TTC549 (cell line): ENCODE results near the gene PRKCZ.

ENCODE experiments used
- FAIRE-seq: peaks from 2 replicates; lab custom pipeline; 2012; peaks lifted over from hg19 to GRCh38; lab: Jason Lieb, UNC

Gene PRKCZ

DNA sequence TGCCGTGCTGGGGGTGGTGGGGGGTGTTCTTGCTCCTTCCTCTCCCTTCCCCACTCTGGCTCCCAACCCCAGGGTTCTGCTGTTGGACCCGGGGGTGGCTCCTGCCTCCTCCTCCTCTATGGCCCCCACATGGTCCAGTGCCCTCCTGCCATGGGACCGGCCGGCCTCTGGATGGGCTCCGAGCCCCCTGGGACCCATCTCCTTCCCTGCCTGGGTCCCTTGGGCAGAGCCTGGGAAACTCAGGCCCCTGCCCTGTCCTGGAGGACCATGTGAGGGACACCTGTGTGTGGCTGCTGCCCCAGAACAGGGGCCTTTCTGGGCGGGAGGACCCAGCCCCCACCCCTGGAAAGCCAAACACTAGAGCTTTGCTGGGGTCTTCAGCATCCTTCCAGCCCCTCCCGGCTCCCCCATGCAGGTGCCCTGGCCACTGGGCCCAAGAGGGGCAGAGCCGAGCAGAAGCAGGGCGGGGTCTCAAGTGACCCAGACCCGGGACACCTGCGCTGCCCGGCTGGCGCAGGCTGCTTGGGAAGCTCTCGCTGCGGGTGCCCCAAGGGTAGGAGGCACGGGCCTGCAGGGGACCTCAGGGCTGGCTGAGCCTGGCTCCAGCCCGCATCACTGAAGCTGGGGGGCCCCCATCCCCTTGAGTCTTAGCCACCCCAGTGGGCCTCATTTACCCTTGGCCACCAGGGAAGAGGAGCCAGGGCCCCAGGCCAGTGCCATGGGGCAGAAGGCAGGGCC, 146.9 kb downstream of the PRKCZ start:
- no peak for FAIRE-seq

DNA sequence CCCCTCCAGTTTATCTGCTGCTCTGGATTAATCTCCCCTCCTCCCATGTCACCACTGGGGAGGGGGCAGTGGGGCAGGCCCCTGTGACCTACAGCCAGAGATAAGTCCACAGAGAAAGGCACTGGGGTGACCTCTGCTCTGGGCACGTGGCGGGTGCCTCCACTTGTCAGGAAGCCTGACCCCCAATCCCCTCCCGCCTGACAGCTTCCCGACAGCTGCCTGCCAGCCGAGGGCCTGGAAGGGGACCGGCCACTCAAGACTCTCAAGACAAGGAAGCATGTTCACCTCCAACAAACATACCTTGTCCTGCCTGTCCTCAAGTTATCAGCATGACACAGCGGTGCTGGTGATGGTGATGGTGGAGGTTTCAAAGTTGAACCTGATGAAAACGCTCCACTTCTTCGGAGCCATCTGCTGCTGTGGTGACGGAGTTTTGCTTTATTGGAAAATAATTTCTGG, 147.5 kb downstream of the PRKCZ start:
- no peak for FAIRE-seq

DNA sequence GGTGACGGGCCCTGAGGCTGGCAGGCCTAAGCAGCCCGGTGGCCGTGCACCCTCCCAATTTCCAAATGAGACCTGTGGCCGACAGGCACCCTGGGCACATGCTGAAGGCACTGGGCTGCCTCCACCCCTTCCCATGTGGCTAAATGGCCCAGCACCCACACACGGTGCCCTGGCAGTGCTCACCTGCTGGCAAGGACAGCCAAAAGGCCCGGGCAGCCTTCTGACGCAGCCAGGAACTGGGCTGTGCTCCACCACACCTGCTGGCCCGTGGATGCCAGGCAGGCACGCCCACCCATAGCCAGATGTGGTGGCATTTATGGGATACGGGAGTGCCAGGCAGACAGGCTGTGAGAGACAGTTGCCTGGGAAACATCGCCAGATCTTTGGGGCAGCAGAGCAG, 148.4 kb downstream of the PRKCZ start:
- no peak for FAIRE-seq

DNA sequence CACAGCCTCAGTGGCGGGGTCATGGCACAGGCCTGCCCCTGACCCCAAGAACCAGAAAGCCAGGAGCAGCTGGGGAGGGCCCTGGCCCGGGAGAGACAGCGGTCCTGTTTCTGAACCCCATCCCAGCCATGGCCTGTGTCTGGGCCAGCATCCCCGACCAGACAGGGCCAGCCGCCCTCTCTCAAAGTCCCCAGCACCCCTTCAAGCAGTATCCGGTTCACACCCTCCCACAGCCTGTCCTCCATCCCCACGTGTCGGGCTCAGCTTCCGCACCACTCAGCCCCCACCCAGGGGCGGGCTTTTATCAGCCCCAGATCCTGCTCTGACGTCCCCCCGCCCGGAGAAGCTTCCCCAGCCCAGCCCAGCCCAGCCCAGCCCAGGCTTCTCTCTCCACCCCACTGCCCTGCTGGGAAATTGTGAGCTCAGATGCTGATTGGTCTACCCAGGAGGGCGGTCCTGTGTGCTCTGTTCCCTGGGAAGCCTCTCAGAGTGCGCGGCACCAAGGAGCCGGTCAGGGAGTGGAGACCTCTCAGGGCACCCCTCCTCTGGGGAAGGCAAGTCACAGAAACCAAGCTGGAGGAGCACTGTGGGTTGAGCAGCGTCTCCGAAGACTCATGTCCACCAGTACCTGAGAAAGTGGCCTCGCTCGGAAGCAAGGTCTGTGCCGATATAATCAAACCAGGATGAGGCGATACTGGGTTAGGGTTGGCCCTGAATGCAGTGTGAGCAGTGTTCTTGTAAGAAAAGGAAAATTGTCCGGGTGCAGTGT, 149.0 kb downstream of the PRKCZ start:
- FAIRE-seq: peak; percentile 37

DNA sequence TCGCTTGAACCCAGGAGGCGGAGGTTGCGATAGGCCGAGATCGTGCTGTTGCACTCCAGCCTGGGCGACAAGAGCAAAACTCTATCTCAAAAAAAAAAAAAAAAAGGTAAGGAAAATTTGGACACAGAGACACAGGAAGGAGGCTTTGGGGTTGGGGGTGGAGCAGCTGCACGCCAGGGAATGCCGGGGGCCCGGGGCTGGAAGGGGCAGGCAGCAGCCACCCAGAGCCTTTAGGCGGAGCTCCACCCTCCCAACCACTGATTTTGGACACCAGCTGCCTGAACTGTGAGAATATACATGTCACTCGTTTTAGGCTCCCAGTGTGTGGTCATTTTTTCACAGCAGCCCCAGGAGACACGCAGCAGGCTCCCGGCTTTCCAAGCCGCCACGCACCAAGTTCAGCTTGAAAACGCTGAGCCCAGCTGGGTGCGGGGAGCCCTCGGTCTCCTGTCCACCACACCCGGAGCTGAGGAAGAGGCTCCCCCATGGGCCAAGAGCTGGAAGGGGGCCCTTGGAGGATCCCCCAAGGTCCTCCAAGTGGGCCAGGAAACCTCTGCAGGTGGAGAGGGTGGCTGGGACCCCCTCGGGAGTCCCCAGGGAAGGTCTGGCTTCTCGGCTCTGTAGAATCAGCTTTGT, 150.2 kb downstream of the PRKCZ start:
- FAIRE-seq: no peak

DNA sequence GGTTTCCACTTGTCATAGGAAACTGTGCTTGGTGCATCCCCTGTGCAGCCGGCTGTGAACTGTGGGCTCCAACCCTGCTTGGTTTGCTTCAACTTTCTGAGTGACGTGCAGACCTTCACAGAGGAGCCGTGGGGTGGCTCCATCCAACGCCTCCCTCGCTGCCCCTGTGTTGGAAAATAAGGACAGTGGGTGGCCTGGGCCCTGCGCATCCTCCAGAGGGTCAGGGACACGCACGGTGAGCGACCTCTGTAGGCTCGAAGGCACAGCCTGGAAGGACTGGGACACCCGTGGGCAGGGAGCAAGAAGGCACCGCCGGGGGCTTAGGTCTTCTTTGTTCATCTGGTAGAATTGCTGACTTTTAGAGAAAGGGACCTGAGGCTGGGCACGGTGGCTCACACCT, 150.9 kb downstream of the PRKCZ start:
- FAIRE-seq: no peak

DNA sequence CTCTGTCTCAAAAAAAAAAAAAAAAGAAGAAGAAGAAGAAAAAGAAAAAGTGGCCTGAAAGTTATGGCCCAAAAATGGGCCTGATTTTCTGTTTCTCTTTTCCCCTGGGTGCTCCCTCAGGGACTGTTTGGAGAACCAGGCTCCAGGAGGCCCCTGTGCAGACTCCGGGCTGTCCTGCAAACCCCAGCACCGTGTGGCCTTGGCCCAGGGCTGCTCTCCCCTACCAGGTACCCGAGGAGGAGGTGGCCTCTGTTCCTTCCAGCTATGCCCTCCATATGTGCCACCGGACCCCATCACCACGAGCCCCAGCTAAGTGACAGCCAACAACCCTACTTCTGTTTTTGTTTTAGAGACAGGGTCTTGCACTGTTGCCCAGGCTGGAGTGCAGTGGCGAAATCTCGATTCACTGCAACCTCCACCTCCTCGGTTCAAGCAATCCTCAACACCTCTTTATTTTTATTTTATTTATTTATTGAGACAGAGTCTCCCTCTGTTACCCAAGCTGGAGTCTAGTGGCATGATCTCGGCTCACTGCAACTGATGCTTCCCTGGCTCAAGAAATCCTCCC, 151.9 kb downstream of the PRKCZ start:
- no peak for FAIRE-seq

DNA sequence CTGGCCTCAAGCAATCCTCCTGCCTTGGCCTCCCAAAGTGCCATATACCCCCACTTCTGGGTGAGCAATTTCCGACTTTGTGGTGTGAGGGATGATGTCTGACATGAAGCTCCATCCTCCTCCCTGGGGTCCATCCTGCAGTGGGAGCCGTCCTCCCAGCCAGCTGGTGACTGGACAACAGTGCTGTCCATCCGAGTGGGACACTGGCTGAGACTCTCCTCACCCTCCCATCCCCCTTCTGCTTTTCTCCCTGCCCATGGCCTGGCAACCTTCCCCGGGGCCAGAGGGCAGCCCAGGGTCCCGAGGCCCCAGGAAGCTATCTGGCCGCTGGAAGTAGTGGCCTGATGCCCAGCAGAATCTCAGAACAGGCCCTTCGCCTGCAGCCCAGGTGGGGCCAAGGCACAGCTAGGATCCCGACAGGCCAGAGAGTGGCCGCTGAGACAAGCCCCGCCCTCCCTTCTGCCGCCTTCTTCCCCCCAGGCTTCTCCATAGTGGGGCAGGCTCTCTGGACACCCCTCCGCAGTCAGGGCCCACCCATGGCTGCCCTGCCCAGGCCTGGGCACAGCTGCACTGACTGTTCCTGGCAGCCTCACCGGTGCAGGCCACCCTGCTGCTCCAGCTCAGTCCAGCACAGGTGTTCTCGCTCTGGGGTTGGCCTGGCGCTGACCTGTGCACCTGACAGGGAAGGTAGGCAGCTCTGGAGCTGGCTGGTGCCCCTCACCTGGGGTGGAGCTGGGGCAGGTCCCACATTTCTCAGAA, 152.8 kb downstream of the PRKCZ start:
- FAIRE-seq: no peak

DNA sequence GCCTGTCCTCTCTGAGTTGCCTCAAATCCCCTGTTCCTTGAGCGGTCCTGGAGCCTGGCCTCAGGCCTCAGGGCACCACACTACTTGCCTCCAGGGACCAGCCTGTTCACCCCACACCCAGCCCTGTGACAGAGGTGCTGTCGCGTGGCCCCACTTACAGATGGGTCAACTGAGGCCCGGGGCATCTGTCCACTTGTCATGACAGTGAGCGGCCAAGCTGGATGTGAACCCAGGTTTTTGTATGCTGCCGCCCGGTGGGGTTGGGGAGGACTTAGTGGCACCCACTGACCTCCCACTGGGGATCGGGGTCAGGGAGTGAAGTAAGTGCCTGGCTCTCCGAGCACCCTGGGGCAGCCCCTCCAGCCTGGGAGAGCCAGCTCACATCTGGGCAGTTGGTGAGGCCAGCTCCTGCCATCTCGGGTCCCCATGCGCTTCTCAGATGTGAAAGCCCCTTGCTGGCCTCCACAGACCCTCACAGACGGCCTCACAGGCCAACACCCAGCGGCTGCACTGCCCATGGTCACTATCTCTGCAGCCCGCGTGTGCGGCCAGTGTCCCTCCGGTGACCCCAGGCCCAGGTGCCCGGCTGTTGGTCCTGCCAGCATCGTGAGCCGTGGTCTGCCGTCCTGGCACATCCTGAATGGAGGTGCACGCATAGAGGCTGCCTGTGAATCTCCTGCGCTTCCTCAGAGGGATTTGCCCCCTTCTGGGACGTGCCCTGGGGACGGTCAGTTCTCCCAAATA, 153.6 kb downstream of the PRKCZ start:
- no peak for FAIRE-seq

DNA sequence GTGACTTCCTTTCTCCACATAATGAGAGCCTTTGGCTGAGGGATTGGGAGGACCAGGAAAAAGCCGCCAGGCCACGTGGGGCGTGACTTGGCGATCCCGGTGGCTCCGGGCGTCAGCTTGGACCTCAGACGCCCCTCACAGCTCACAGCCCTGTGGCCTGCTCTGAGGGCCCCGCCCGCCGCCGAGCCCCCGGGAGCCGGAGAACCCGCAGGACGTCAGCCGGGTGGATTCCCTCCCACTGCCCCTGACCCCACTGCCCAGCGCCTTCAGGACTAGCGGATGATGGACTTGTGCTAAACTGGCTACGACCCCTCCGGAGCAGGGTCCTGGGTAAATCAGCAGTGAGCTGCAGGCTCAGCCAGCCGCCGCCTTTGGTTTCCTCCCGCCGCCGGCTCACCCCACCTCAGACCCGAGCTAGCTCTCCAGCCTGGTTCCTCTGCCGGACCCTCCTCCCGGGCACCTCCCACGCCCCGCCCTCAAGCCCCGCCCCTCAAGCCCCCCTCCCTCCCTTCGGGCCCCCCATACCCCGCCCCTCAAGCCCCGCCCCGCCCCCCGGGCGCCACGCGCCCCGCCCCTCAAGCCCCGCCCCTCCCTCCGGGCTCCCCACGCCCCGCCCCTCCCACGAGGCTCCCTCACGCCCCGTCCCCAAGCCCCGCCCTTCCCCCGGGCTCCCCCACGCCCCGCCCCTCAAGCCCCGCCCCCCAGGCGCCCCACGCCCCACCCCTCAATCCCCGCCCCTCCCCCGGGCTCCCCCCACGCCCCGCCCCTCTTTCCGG, 154.4 kb downstream of the PRKCZ start:
- no peak for FAIRE-seq

DNA sequence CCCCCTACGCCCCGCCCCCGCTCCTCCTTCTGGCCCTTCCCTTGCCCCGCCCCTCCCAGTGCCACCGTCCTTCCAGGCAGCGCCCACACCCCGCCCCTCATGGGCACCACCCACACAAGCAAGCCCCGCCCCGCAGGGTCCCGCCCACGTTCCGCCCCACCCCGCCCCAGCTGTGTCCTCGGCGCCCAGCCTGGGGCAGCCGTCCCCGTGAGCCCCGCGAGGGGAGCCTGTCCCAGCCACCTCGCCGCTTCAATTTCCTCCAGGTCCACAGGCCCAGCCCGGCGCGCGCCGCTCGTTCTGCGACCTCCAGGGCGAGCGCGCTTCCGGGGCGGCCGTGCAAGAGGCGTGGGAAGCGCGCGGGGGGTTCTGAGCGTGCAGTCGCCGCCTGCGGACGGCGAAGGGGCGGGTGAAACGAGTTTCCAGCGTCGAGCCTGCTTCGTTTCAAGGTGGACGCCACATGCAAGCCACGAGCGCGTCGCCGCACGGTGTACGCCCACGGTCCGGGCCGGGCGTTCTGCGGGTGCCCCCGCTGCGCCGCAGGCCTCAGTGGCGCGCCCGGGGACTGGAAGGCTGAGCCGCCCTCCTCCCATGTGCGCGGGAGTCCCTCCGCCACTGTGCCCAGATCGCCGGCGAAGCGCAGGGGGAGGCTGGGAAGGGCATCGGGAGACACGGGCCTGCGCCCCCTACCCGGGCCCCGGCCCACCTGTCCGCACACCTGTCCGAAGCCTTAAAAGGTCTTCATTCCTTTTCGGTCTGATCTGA, 155.2 kb downstream of the PRKCZ start:
- no peak for FAIRE-seq

DNA sequence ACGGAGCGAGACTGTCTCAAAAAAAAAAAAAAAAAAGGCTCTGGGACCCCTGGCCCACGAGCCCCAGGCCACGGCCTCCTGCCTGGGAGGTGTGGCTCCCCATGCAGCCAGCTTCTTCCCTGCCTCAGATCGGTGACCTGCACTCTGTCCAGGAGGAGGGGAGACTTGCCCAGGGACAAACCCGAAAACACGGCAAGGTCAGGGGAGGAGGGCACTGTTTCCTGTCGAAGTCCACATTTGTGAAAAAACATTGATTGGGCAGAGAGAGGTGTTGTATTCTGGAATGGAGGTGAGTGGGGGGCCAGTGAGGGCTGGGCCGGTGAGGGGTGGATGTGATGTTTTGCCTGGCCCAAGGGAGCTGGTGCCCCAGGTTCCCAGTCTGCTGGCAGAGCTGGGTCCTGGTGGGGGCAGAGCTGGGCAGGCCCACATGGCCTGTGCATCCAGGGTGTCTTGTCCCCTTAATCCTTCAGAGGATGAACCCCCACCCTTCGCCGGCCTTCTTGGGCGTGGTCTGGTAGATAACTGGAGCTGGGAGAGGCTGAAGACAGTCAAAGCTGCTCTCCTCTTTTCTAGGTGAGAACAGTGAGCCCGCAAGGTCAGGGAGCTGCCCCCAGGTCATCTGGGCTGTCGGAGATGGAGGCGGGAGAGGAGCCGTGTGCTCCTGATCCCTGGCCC, 156.7 kb downstream of the PRKCZ start:
- no peak for FAIRE-seq

DNA sequence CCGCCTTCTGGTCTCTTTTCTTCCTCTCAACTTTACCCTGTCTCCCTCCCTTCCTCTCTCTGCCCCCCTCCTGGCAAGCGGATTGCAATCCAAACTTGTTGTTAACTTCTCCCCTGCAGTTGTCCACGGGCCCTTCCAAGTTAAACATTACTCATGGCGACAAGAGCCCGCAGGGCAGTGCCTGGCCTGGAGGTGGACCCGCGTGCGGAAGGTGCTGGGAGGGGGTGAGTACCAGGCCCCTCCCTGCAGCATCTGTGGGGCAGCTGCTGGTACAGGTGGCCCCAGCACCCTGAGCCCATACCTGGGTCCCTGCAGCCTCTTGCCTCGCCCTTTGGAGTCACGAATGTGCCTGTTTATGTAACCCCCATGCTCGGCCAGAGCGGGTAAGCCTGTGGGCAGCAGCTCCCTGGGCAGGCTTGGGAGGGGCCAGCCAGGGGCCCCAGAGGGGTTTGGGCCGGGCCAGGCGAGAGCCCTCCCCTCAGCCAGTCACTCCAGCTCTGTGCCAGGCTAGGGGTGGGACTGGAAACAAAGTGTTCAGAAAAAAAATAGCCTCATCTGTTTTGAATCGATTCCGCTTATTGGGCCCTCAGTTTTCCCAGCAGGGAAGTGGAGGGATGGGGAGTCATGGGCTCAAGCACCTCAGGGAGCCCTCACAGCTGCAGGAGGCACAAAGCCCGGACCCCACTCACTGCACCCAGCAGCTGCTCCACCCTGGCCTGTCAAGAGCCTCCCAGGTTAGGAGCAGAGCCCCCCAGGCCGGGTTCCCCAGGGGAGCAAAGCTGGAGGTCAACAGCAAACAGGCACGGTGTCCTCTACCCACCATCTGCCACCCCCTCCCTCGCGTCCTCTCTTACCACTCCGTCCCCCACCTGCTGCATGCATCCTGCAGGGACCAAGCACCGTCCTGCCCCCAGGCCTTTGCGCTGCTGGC, 158.4 kb downstream of the PRKCZ start:
- FAIRE-seq: no peak

DNA sequence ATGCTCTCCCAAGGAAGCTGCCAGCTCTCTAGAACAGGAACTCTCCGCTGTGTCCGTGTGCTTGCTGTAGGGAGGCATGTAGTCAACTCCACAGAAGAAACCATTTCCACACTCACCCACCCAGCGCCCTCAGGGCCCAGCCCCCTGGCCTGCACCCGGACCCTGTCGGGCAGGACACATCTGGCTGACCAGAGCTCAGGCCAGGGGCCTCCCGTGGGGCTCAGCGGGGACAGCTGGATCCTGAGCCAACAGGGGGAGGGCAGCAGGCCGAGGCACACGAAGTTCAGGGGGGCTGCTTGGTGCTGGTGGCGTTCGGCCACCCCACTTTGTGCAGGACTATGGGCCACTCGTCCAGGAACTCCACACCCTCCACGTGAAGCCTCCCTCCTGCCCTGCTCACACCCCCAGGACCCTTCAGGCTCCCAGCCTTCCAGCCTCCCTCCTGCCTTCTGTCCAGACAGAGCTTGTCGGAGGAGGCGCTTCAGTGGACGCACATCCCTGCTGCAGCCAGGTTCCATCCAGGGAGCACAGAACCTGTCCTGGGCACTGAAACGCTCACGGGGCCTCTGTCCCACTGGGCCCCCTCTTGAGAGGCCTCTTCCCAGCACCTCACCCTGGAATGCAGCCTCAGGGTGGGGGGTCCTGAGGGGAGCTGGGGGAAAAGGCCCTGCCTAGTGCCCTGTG, 159.3 kb downstream of the PRKCZ start:
- no peak for FAIRE-seq

DNA sequence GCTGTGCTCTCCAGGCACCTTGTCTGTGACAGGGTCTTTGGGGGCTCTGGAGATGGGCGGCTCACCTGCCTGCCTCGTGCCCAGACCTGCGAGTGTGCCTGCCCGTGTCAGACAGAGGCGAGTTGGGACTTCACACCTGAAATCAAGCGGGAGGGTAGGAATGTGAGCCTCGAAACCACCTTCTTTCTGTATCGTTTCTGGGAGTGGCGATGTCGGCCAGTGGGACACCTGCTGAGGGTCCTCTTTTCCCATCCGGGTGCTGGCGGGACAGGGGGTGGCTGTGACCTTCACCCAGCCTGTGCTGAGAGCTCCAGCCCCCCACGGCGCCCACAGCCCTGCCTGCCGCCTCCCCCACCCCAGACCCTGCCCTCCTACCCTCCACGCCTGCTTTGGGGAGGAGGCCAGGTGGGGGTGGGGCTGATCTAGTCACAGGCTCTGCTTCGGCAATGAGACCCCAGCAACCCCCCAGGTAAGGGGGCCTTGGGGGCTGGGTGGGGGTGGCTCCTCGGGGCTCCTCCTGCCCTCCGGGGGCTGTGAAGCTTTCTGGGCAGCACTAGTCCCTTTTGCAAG, 160.0 kb downstream of the PRKCZ start:
- no peak for FAIRE-seq

DNA sequence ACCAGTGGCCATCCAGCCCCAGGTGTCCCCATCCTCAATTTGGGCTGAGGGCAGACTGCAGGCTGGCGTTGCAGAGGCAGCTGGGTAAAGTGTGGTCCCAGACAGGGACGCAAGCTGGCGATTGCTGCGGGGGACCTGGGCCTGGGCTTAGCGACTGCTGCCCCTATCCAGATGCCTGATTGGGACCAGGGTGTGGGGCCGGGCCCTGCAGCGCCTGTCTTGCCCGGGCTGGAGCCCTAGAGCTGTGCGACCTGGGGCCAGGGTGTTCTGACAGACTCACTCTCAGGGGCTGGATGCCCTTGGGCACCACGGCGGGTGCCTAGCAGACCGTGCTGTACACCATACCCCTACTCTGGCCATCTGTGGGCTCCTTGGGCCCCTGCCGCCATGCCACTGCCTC, 160.6 kb downstream of the PRKCZ start:
- no peak for FAIRE-seq

DNA sequence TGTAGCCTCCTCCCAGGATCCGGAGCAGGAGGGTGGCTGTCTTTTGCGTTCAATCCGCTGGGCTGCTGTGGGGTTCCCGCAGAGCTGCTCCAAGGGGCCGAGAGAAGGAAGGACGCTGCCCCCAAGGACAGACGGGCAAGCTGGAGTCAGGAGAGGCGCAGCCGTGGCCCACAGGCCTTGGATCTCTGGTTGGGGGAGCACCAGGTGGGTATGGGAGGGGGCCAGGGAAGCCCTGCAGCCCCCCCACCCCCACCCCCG, 162.0 kb downstream of the PRKCZ start:
- FAIRE-seq: no peak
